Gastrocnemius medialis (tissue), 4 donors: ENCODE data around the gene PABPN1. TPM values are rescaled to one million over a fixed set of nuclear protein-coding genes. Genes with fewer than 3 reads are reported as not detected.
A peak's percentile ranks its signal among the peaks of the same experiment; 100 is the strongest.

Experiments
- ATAC-seq, 2 donors: fragments of 150-250 bp; one replicate each; pipeline ENCODE4 v1.9.1; 2016
- DNase-seq, 2 donors: peaks; one replicate each; pipeline ENCODE4 v3.0.0-alpha.2; 2019
- H3K27ac ChIP-seq, 4 donors: fragments of 200-600 bp; sonication (generic); 1 replicate in 1 of 4; 2 replicates in 3 of 4; pipeline ENCODE4 v1.5.1; 2016 to 2018; ENCODE audit warnings: mild to moderate bottlenecking in 2 of 4, moderate library complexity in 1 of 4
- H3K27me3 ChIP-seq, 3 donors: fragments of 200-600 bp; sonication (generic) in 2 of 3; 1 replicate in 1 of 3; 2 replicates in 2 of 3; pipeline versions ENCODE4 v1.5.1 to v1.6.0; 2016 to 2019; ENCODE audit warnings: mild to moderate bottlenecking in 1 of 3, moderate library complexity in 1 of 3
- H3K36me3 ChIP-seq, 2 donors: fragments of 200-600 bp; sonication (generic) in 1 of 2; one replicate each; pipeline ENCODE4 v1.5.1; 2017 to 2018
- H3K4me1 ChIP-seq, 2 donors: fragments of 200-600 bp; sonication (generic) in 1 of 2; one replicate each; pipeline ENCODE4 v1.5.1; 2016 to 2017; ENCODE audit warnings: mild to moderate bottlenecking in 2 of 2
- H3K4me3 ChIP-seq, 4 donors: fragments of 200-600 bp; sonication (generic) in 3 of 4; 1 replicate in 1 of 4; 2 replicates in 3 of 4; pipeline ENCODE4 v1.5.1; 2016 to 2019; ENCODE audit warnings: mild to moderate bottlenecking in 2 of 4
- H3K9me3 ChIP-seq, 3 donors: fragments of 200-600 bp; sonication (generic) in 2 of 3; 1 replicate in 1 of 3; 2 replicates in 2 of 3; pipeline ENCODE4 v1.5.1; 2016 to 2019
- POLR2A ChIP-seq, 2 donors: fragments of 450-650 bp; IDR thresholded peaks; one replicate each; pipeline ENCODE4 v1.6.1; 2017; ENCODE audit warnings: antibody characterized with exemption in 2 of 2, mild to moderate bottlenecking in 2 of 2, moderate library complexity in 2 of 2
- in situ Hi-C, 4 donors: fragments of 200-750 bp; cut with MboI; loops; one replicate each; pipeline versions ENCODE4 v1.15.0 to v1.8.0; 2017; ENCODE audit warnings: low sequenced_read_pairs in 4 of 4
- intact Hi-C: fragments of 100-400 bp; cut with DNase I; formaldehyde crosslinking; loops from one replicate; pipeline ENCODE4 v1.15.1; 2023; ENCODE audit warnings: low total_unique reads
- total RNA-seq, 4 donors: library from RNA; depleted of rRNA; stranded (reverse); fragments of >200 nt; gene quantifications; one replicate each; pipeline versions ENCODE4 v1.1.0 to v1.2.3, GENCODE V29; 2016
- TF ChIP-seq, protein P1 (sequence below), 5 experiments: fragments of 450-650 bp in 3 of 5; fragments of 200-600 bp in 2 of 5; sonication (generic) in 2 of 5; IDR thresholded peaks in 4 of 5; conservative IDR thresholded peaks in 1 of 5; 1 replicate in 4 of 5; 2 replicates in 1 of 5; pipeline ENCODE4 v1.5.1; 2016 to 2019; ENCODE audit warnings: antibody characterized with exemption in 5 of 5, mild to moderate bottlenecking in 3 of 5, moderate library complexity in 3 of 5

The PABPN1 gene
- total RNA-seq, 4 donors from 2014 or later, result 15.7 to 32.8 (median 26.6) TPM

DNA sequence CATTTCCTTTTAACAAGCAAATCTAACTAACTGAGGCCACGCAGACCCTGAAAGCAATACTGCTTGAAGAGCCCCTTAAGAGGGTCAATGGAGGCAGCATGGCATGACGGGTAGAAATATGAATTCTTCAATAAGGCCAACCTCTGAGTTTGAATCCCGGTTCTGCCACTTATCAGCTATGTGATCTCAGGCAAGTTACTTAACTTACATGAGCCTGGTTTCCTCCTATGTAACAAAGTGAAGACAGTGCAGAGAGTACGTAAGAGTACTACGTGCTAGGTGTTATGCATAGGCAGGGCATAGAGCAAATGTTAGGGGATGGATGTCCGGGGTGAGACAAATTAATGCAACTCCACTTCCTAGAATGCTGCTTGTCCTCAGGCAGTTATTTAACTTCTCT is 40.0 kb upstream of the PABPN1 start:
- Histone ChIP-seq H3K4me3 (no peak overlapping the region), H3K27me3 (no peaks in the 10 kb centered on the region), H3K36me3 (no peaks in the 10 kb centered on the region), H3K4me1 (peaks cover 13 to 19% of the 10 kb centered on the region in 2 donors), H3K9me3 (no peaks in the 10 kb centered on the region), H3K27ac (no peak overlapping the region)
- ATAC-seq, result no peak
- in situ Hi-C loops (loop anchor here (25.0 kb wide), 2 partner anchors 169 to 694 kb away; partner anchors contain the start of genes ABHD4 (in 2 of the 4), CEBPE (in 2 of the 4), CIROP (in 2 of the 4) and DAD1 (in 2 of the 4)), intact Hi-C loops (loop anchor here (10.0 kb wide), 1 partner anchor 356 kb away; the partner anchor contains the start of gene PRMT5)
- no peak for TF ChIP-seq POLR2A (IDR thresholded peaks at IDR 0.05)
- TF ChIP-seq, protein P1, sequence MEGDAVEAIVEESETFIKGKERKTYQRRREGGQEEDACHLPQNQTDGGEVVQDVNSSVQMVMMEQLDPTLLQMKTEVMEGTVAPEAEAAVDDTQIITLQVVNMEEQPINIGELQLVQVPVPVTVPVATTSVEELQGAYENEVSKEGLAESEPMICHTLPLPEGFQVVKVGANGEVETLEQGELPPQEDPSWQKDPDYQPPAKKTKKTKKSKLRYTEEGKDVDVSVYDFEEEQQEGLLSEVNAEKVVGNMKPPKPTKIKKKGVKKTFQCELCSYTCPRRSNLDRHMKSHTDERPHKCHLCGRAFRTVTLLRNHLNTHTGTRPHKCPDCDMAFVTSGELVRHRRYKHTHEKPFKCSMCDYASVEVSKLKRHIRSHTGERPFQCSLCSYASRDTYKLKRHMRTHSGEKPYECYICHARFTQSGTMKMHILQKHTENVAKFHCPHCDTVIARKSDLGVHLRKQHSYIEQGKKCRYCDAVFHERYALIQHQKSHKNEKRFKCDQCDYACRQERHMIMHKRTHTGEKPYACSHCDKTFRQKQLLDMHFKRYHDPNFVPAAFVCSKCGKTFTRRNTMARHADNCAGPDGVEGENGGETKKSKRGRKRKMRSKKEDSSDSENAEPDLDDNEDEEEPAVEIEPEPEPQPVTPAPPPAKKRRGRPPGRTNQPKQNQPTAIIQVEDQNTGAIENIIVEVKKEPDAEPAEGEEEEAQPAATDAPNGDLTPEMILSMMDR (IDR thresholded peaks at IDR 0.05 in 4 of 5, conservative IDR thresholded peaks at IDR 0.05 in 1 of 5), result no peak
- DNase-seq, result no peak

DNA sequence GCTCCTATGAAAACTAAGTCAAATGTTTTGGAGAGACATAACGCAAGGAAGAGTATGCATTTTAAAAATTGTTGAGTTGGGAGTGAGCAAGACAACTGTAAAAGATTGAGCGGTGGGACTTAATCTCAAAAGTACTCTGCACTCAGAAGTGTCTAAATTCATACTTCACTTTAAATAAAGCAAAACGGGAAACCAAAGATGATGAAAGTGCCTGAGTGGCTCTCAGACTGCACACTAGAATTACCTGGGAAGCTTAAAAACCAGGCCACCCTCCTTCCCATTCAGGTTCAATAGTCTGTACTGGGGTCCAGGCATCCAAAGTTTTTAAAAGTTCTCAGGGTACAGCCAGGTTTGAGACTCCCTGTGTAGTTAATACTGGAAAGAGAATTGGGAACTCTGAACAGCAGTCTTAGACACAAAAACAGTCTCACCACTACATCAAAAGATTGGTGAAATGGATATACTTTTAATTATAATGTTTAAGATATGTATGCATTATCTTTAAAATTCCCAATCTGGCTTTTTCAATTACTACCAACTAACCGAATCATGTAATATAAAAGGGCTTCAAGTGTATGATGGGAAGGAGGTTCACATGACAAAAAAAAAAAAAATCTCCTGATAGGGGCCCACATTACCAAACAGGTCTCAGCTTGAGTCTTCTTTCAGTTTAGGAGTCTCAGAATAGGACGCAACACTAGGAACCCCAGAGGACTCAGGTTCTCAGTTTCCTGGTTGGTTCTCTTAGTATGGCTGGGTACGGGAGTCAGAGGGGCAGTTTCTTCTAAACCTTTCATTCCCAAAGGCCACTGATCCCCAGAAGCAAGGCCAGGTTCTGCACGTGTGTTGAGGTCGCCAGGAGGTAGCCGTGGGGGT is 36.4 kb upstream of the PABPN1 start:
- H3K4me3 ChIP-seq, result peak overlapping the region; percentile 84 to 99 (median 94)
- DNase-seq (peak in 1 of 2 donors; percentile 36), ATAC-seq (peak; percentile 13 to 20)
- TF ChIP-seq, protein P1 (IDR thresholded peaks at IDR 0.05 in 4 of 5, conservative IDR thresholded peaks at IDR 0.05 in 1 of 5), result no peak
- TF ChIP-seq POLR2A (IDR thresholded peaks at IDR 0.05), result no peak
- no peaks in the 10 kb centered on the region for H3K27me3 ChIP-seq
- intact Hi-C loops (loop anchor here (5.0 to 10.0 kb wide), 3 partner anchors 103 to 360 kb away; partner anchors contain the start of genes PRMT5 and SLC7A8), in situ Hi-C loops (loop anchor here (25.0 kb wide), 2 partner anchors 173 to 698 kb away; partner anchors contain the start of genes ABHD4 (in 2 of the 4), CEBPE (in 2 of the 4), CIROP (in 2 of the 4) and DAD1 (in 2 of the 4))
- H3K4me1 ChIP-seq, result peaks cover 20 to 25% of the 10 kb centered on the region in 2 donors
- H3K9me3 ChIP-seq, result no peaks in the 10 kb centered on the region
- H3K27ac ChIP-seq, result peak overlapping the region; percentile 98 to 100 (median 100)
- H3K36me3 ChIP-seq, result no peaks in the 10 kb centered on the region

DNA sequence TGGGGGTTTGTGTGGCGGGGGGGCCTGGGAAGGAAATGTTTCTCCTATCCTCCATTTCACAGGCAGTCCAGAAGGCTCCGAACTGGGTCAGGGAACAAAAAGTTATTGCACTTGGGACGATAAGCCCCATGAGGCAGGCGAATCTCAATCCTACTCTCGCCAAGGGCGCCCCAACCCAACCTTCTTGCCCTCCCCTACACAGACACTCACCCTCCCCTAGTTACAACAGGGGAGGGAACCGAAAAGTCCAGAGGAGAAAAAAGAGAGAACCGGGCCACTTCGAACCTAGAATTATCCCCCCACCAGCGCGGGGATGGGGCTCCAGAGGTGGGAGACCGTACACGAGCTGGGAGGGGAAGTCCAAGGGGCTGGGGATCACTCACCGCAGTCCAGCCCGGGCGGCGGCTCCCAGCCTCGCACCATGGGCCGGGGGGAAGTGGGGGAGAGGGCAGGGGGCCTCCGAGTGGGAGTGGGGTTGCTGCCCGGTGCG is 35.7 kb upstream of the PABPN1 start:
- ATAC-seq, result peak; percentile 25 to 32
- peaks cover 20 to 25% of the 10 kb centered on the region in 2 donors for H3K4me1 ChIP-seq
- no peaks in the 10 kb centered on the region for H3K36me3 ChIP-seq
- H3K4me3 ChIP-seq, result peak overlapping the region; percentile 84 to 99 (median 94)
- H3K27me3 ChIP-seq, result no peaks in the 10 kb centered on the region
- in situ Hi-C loops (loop anchor here (25.0 kb wide), 2 partner anchors 173 to 698 kb away; partner anchors contain the start of genes ABHD4 (in 2 of the 4), CEBPE (in 2 of the 4), CIROP (in 2 of the 4) and DAD1 (in 2 of the 4)), intact Hi-C loops (loop anchor here (1.0 to 10.0 kb wide), 7 partner anchors 9 to 361 kb away; partner anchors contain the start of genes NGDN, PABPN1, PRMT5 and SLC7A8)
- TF ChIP-seq, protein P1 (IDR thresholded peaks at IDR 0.05 in 4 of 5, conservative IDR thresholded peaks at IDR 0.05 in 1 of 5), result no peak
- no peaks in the 10 kb centered on the region for H3K9me3 ChIP-seq
- H3K27ac ChIP-seq, result peak overlapping the region; percentile 98 to 100 (median 100)
- DNase-seq, result no peak

DNA sequence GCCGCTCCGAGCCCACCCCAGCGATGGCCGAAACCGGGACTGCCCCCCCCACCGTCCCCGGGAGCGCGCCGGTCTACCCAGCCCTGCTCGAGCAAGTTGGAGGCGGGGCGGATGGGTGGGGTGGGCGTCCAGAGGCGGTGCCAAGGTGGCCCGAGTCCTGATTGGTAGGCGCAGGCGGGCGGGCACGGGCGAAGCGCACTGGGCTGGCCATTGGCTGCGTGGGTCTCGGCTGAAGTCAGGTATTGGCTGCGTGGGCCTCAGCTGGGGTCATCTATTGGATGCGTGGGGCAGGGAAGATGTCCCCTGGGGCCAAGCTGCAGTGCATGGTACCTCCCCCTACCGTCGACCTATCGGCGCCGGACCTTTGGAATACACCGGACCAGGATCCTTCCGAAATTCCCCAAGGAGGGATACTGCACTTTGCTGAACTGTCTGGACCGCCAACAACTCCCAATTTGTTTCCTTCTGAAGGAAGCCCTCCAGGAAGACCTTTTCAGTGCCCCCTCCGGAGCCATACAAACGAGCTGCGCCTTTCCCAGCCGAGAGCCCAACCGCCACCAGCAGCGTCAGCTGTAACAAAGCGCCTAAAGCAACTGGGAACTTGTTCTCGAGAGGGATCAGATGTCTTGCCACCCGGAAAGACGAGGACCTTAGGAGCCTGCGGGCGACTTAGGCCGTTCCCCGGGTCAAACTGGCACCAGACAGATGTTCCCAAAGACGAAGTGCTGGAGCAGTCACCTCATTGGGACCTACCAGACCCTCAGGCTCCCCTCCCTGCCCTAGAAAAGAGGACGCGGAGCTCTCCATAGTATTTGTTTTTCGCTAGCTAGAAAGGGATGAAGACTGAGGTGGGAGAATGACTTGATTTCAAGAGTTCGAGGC is 35.0 kb upstream of the PABPN1 start, which contains the start of gene HOMEZ:
Gene HOMEZ (minus strand): TSS at position 113 of the 882 bp plus-strand sequence. CDS start 180 bp downstream, outside the sequence.
- peak; percentile 93 to 95 for ATAC-seq
- Histone ChIP-seq H3K4me1 (peaks cover 20 to 25% of the 10 kb centered on the region in 2 donors), H3K36me3 (no peaks in the 10 kb centered on the region), H3K27ac (peak within 1 kb of the TSS; percentile 98 to 100 (median 100)), H3K9me3 (no peaks in the 10 kb centered on the region), H3K4me3 (peak within 1 kb of the TSS; percentile 84 to 99 (median 94)), H3K27me3 (no peaks in the 10 kb centered on the region)
- TF ChIP-seq, protein P1 (IDR thresholded peaks at IDR 0.05 in 4 of 5, conservative IDR thresholded peaks at IDR 0.05 in 1 of 5), result peak in 3 of 5 experiments; percentile 11 to 23 (median 21)
- peak; percentile 88 to 91 for TF ChIP-seq POLR2A (IDR thresholded peaks at IDR 0.05)
- DNase-seq, result peak; percentile 100
- intact Hi-C loops (loop anchor here (1.0 to 10.0 kb wide), 7 partner anchors 8 to 361 kb away; partner anchors contain the start of genes NGDN, PABPN1, PRMT5 and SLC7A8), in situ Hi-C loops (loop anchor here (25.0 kb wide), 2 partner anchors 174 to 699 kb away; partner anchors contain the start of genes ABHD4 (in 2 of the 4), CEBPE (in 2 of the 4), CIROP (in 2 of the 4) and DAD1 (in 2 of the 4))
